Keratinocyte (primary cell): ENCODE data around the gene PLA2G4D. TPM values are rescaled to one million over a fixed set of nuclear protein-coding genes. Genes with fewer than 3 reads are reported as not detected.

Experiments used
- DNase-seq: peaks from one replicate; pipeline ENCODE4 v3.0.0-alpha.2; 2011; ENCODE audit warnings: low read depth, missing footprints, low spot score
- FAIRE-seq: peaks from 2 replicates; lab custom pipeline; 2011; peaks lifted over from hg19 to GRCh38; lab: Jason Lieb, UNC
- H2AFZ ChIP-seq: 2 replicates; pipeline ENCODE4 v1.6.0; 2012; ENCODE audit warnings: low read length, control low read depth, inconsistent platforms; ENCODE audit not compliant: control insufficient read depth
- H3K27ac ChIP-seq: 2 replicates; pipeline ENCODE4 v1.5.1; 2011; ENCODE audit warnings: low read length; ENCODE audit not compliant: control insufficient read depth, insufficient read depth
- H3K27me3 ChIP-seq: 3 replicates; pipeline ENCODE4 v1.6.0; 2011; ENCODE audit warnings: low read length; ENCODE audit not compliant: control insufficient read depth, insufficient read depth; ENCODE audit errors: extremely low read depth
- H3K36me3 ChIP-seq, 2 experiments: 2 replicates in 1 of 2; 3 replicates in 1 of 2; pipeline ENCODE4 v1.5.1; 2011; ENCODE audit warnings: low read length in 2 of 2, mild to moderate bottlenecking in 1 of 2; ENCODE audit not compliant: control insufficient read depth in 2 of 2, insufficient read depth in 2 of 2; ENCODE audit errors: extremely low read depth in 1 of 2
- H3K4me1 ChIP-seq: 3 replicates; pipeline ENCODE4 v1.5.1; 2011; ENCODE audit warnings: low read length; ENCODE audit not compliant: control insufficient read depth, insufficient read depth; ENCODE audit errors: extremely low read depth
- H3K4me2 ChIP-seq: 3 replicates; pipeline ENCODE4 v1.6.0; 2011; ENCODE audit warnings: low read depth, low read length; ENCODE audit not compliant: control insufficient read depth, insufficient read depth; ENCODE audit errors: extremely low read depth
- H3K4me3 ChIP-seq, 3 experiments: fragments of 200-600 bp in 1 of 3; sonication (generic) in 1 of 3; 2 replicates in 2 of 3; 3 replicates in 1 of 3; pipeline ENCODE4 v1.5.1; 2011 to 2016; ENCODE audit warnings: low read length in 3 of 3, mild to moderate bottlenecking in 3 of 3, control low read depth in 2 of 3, inconsistent platforms in 1 of 3, low read depth in 1 of 3, mixed read lengths in 1 of 3, mixed run types in 1 of 3, moderate library complexity in 1 of 3; ENCODE audit not compliant: control insufficient read depth in 2 of 3, insufficient read depth in 2 of 3; ENCODE audit errors: extremely low read depth in 1 of 3
- H3K79me2 ChIP-seq: 2 replicates; pipeline ENCODE4 v1.6.0; 2012; ENCODE audit warnings: low read length; ENCODE audit not compliant: control insufficient read depth, insufficient read depth
- H3K9ac ChIP-seq: 3 replicates; pipeline ENCODE4 v1.6.0; 2011; ENCODE audit warnings: low read length; ENCODE audit not compliant: control insufficient read depth, insufficient read depth; ENCODE audit errors: extremely low read depth
- H3K9me1 ChIP-seq: 3 replicates; pipeline ENCODE4 v1.6.0; 2011; ENCODE audit warnings: low read length; ENCODE audit not compliant: control insufficient read depth, insufficient read depth; ENCODE audit errors: extremely low read depth
- H3K9me3 ChIP-seq: 2 replicates; pipeline ENCODE4 v1.5.1; 2012; ENCODE audit warnings: low read depth, low read length; ENCODE audit not compliant: control insufficient read depth
- H4K20me1 ChIP-seq: 3 replicates; pipeline ENCODE4 v1.6.0; 2011; ENCODE audit warnings: low read length; ENCODE audit not compliant: control insufficient read depth, insufficient read depth; ENCODE audit errors: extremely low read depth
- CTCF ChIP-seq, 3 experiments: IDR thresholded peaks in 1 of 3; conservative IDR thresholded peaks in 1 of 3; optimal IDR thresholded peaks in 1 of 3; 2 replicates in 2 of 3; 3 replicates in 1 of 3; pipeline versions ENCODE3 to v1.5.1; 2011; ENCODE audit warnings: low read length in 3 of 3, mild to moderate bottlenecking in 3 of 3, moderate library complexity in 2 of 3, control low read depth in 1 of 3, inconsistent platforms in 1 of 3; ENCODE audit not compliant: insufficient read depth in 2 of 3; ENCODE audit errors: extremely low read depth in 1 of 3
- EZH2 ChIP-seq: IDR thresholded peaks from one replicate; pipeline ENCODE4 v1.6.1; 2012; ENCODE audit warnings: inconsistent platforms, mild to moderate bottlenecking, low read length, moderate library complexity
- dilution Hi-C: fragments of 300-500 bp; cut with MboI; formaldehyde crosslinking; loops from one replicate; pipeline ENCODE4 v1.7.0; 2020; ENCODE audit warnings: low sequenced_read_pairs; ENCODE audit not compliant: extremely low pct_ligation_motif_present
- polyA plus RNA-seq, 5 experiments: library from polyadenylated mRNA; depleted of rRNA in 3 of 5; stranded (reverse) in 3 of 5; stranded (forward) in 1 of 5; unstranded in 1 of 5; fragments of >200 nt; gene quantifications; 1 replicate in 1 of 5; 2 replicates in 3 of 5; 3 replicates in 1 of 5; pipeline versions ENCODE4 v1.2.1 to v1.2.3, GENCODE V29; 2011 to 2012; ENCODE audit warnings: missing spikeins in 2 of 5, low read depth in 1 of 5, low replicate concordance in 1 of 5

PLA2G4D gene
- polyA plus RNA-seq, 1 donor (not counting 4 experiments of a cell fraction or from before 2014, with no cell fraction given), result 0.69 TPM

GRCh38 chr15:42035435-42035761 is 59.0 kb downstream of the PLA2G4D start:
- Histone ChIP-seq H3K36me3 (no peaks in the 10 kb centered on the region), H2AFZ (peak overlapping the region; percentile 73), H3K27me3 (no peaks in the 10 kb centered on the region), H3K9me1 (no peaks in the 10 kb centered on the region), H3K9ac (peak overlapping the region; percentile 43), H3K27ac (peak overlapping the region; percentile 72), H3K79me2 (no peaks in the 10 kb centered on the region), H3K4me1 (peaks cover 28% of the 10 kb centered on the region), H4K20me1 (no peaks in the 10 kb centered on the region), H3K4me3 (peak overlapping the region in 2 of 3 experiments; percentile 18 to 58), H3K9me3 (no peaks in the 10 kb centered on the region), H3K4me2 (peak overlapping the region; percentile 93)
- peak; percentile 98 for FAIRE-seq
- no peak for DNase-seq
- dilution Hi-C loops, result no loop called here
- TF ChIP-seq EZH2 (no peak), CTCF (optimal IDR thresholded peaks at IDR 0.05 in 1 of 3, IDR thresholded peaks at IDR 0.05 in 1 of 3, conservative IDR thresholded peaks at IDR 0.05 in 1 of 3; ENCODE audit: extremely low read depth in 1 of 3, insufficient read depth in 2 of 3, low read length in 3 of 3) (no peak)

- Histone ChIP-seq H2AFZ (peak overlapping the region; percentile 73), H3K4me1 (peaks cover 34% of the 10 kb centered on the region), H3K4me3 (peak overlapping the region in 1 of 3 experiments; percentile 58), H3K4me2 (peak overlapping the region; percentile 93), H3K27me3 (no peaks in the 10 kb centered on the region), H3K9me1 (no peaks in the 10 kb centered on the region), H3K36me3 (no peaks in the 10 kb centered on the region), H3K27ac (peak overlapping the region; percentile 72), H3K9ac (peak overlapping the region; percentile 43), H3K79me2 (no peaks in the 10 kb centered on the region), H4K20me1 (no peaks in the 10 kb centered on the region), H3K9me3 (no peaks in the 10 kb centered on the region)
- no peak for TF ChIP-seq CTCF (optimal IDR thresholded peaks at IDR 0.05 in 1 of 3, IDR thresholded peaks at IDR 0.05 in 1 of 3, conservative IDR thresholded peaks at IDR 0.05 in 1 of 3; ENCODE audit: extremely low read depth in 1 of 3, insufficient read depth in 2 of 3, low read length in 3 of 3)
- no peak for TF ChIP-seq EZH2
- FAIRE-seq (no peak), DNase-seq (no peak)
- dilution Hi-C loops, result no loop called here
Observed at GRCh38 chr15:42034628-42035434, 59.5 kb downstream of the PLA2G4D start.
